Measurements from ENCODE around the gene SNRPA. TPM values are rescaled to one million over a fixed set of nuclear protein-coding genes. Genes with fewer than 3 reads are reported as not detected.

SNRPA gene
- total RNA-seq, result 90.7 and 92.0 TPM in 2 replicates
- 58.7 TPM for total RNA-seq (2013)
- 104 and 147 TPM in 2 replicates for polyA plus RNA-seq
- 52.9 and 106 TPM in 2 replicates for polyA minus RNA-seq

- Mint-ChIP-seq H3K4me1 (peaks cover 48% of the 10 kb centered on the region), H3K4me3 (peak within 1 kb of the TSS; percentile 93), H3K9me3 (ENCODE audit: insufficient read depth) (no peaks in the 10 kb centered on the region), H3K27me3 (no peaks in the 10 kb centered on the region), H3K27ac (peak within 1 kb of the TSS; percentile 95)
- H3K36me3 ChIP-seq (replicated peaks in 1 of 2; ENCODE audit: control extremely low read depth in 1 of 2, control insufficient read depth in 1 of 2, extremely low read depth in 1 of 2, insufficient read depth in 2 of 2, low read length in 1 of 2), result peaks cover 7 to 16% of the 10 kb centered on the region in 2 experiments
- ChIA-PET POLR2A (interaction anchor here (0.6 to 4.7 kb wide), 12 partner anchors 22 to 591 kb away, joined by 3 to 99 read pairs (median 8); partner anchors contain the start of genes COQ8B, EGLN2, ITPKC and MIA), CTCF (interaction anchor here (1.0 to 2.8 kb wide), 9 partner anchors 27 to 88 kb away, joined by 3 to 29 read pairs (median 8); partner anchors contain the start of genes COQ8B, EGLN2, ITPKC and RAB4B)
- peak within 1 kb of the TSS; percentile 86 to 98 (median 89) for H3K4me3 ChIP-seq (ENCODE audit: control extremely low read depth in 1 of 5, extremely low read depth in 1 of 5, insufficient read depth in 1 of 5, low read depth in 2 of 5, low read length in 4 of 5)
- H3K9ac ChIP-seq (ENCODE audit: low read length), result peak within 1 kb of the TSS; percentile 96
- peaks cover 60% of the 10 kb centered on the region for H3K79me2 ChIP-seq (ENCODE audit: control insufficient read depth, insufficient read depth, low read length)
- peaks cover 37 to 61% of the 10 kb centered on the region in 2 donors for H3K4me1 ChIP-seq (ENCODE audit: control insufficient read depth in 2 of 2, insufficient read depth in 2 of 2, low read length in 2 of 2)
- peak within 1 kb of the TSS; percentile 83 for H3K4me2 ChIP-seq (replicated peaks; ENCODE audit: low read depth, low read length, poor library complexity, severe bottlenecking)
- intact Hi-C loops (cut with micrococcal nuclease), result loop anchor here (1.0 to 5.0 kb wide), 8 partner anchors 26 to 511 kb away; partner anchors contain the start of genes COQ8B, HNRNPUL1 and NUMBL
- DNase-seq, result peak; percentile 99
- H3K27ac ChIP-seq (ENCODE audit: low read length in 2 of 2), result peak within 1 kb of the TSS; percentile 94 to 97
- peak within 1 kb of the TSS; percentile 89 for H2AFZ ChIP-seq (ENCODE audit: insufficient read depth, low read depth, low read length, poor library complexity, severe bottlenecking)
- TF ChIP-seq CTCF (IDR thresholded peaks at IDR 0.05), result no peak
- no peak for TF ChIP-seq EZH2 (IDR thresholded peaks at IDR 0.05; ENCODE audit: borderline replicate concordance, insufficient read depth, low read depth, low read length, poor library complexity, severe bottlenecking)
- peaks cover 26% of the 10 kb centered on the region for H4K20me1 ChIP-seq (ENCODE audit: control insufficient read depth, insufficient read depth, low read length, poor library complexity, severe bottlenecking)
- WGBS (ENCODE audit: insufficient coverage), result under 1% methylated on average over 46 of the region's 46 CpGs
- ATAC-seq (ENCODE audit: low read depth), result peak; percentile 62
- H3K27me3 ChIP-seq (replicated peaks in 1 of 4; ENCODE audit: control extremely low read depth in 1 of 4, control insufficient read depth in 3 of 4, insufficient read depth in 4 of 4, low read length in 3 of 4), result no peaks in the 10 kb centered on the region
- no peaks in the 10 kb centered on the region for H3K9me3 ChIP-seq (ENCODE audit: control extremely low read depth in 1 of 3, control insufficient read depth in 2 of 3, insufficient read depth in 1 of 3, low read length in 2 of 3)
These were observed at the start of gene SNRPA for GRCh38 chr19:40750874-40751537. SNRPA (plus strand) TSS chr19:40751203; CDS start chr19:40751409, 206 bp downstream.

GRCh38 chr19:40701758-40702157 is 49.2 kb upstream of the SNRPA start:
- H3K9me3 Mint-ChIP-seq (ENCODE audit: insufficient read depth), result no peaks in the 10 kb centered on the region
- H3K27ac Mint-ChIP-seq, result no peak overlapping the region
- no peak overlapping the region for H3K9ac ChIP-seq (ENCODE audit: low read length)
- intact Hi-C loops (cut with micrococcal nuclease), result no loop called here
- H3K4me3 ChIP-seq (ENCODE audit: control extremely low read depth in 1 of 5, extremely low read depth in 1 of 5, insufficient read depth in 1 of 5, low read depth in 2 of 5, low read length in 4 of 5), result no peak overlapping the region
- DNase-seq (no peak), ATAC-seq (ENCODE audit: low read depth) (no peak)
- H3K36me3 ChIP-seq (replicated peaks in 1 of 2; ENCODE audit: control extremely low read depth in 1 of 2, control insufficient read depth in 1 of 2, extremely low read depth in 1 of 2, insufficient read depth in 2 of 2, low read length in 1 of 2), result peaks cover 13 to 63% of the 10 kb centered on the region in 2 experiments
- no peaks in the 10 kb centered on the region for H3K4me1 ChIP-seq (ENCODE audit: control insufficient read depth in 2 of 2, insufficient read depth in 2 of 2, low read length in 2 of 2)
- no peak overlapping the region for H3K4me3 Mint-ChIP-seq
- H3K4me2 ChIP-seq (replicated peaks; ENCODE audit: low read depth, low read length, poor library complexity, severe bottlenecking), result no peak overlapping the region
- TF ChIP-seq EZH2 (IDR thresholded peaks at IDR 0.05; ENCODE audit: borderline replicate concordance, insufficient read depth, low read depth, low read length, poor library complexity, severe bottlenecking), result no peak
- TF ChIP-seq CTCF (IDR thresholded peaks at IDR 0.05), result no peak
- H3K4me1 Mint-ChIP-seq, result no peaks in the 10 kb centered on the region
- H4K20me1 ChIP-seq (ENCODE audit: control insufficient read depth, insufficient read depth, low read length, poor library complexity, severe bottlenecking), result peaks cover 11% of the 10 kb centered on the region
- no peak overlapping the region for H2AFZ ChIP-seq (ENCODE audit: insufficient read depth, low read depth, low read length, poor library complexity, severe bottlenecking)
- no peak overlapping the region for H3K27ac ChIP-seq (ENCODE audit: low read length in 2 of 2)
- WGBS (ENCODE audit: insufficient coverage), result 100% methylated on average over 3 of the region's 6 CpGs
- no peaks in the 10 kb centered on the region for H3K9me3 ChIP-seq (ENCODE audit: control extremely low read depth in 1 of 3, control insufficient read depth in 2 of 3, insufficient read depth in 1 of 3, low read length in 2 of 3)
- no peaks in the 10 kb centered on the region for H3K27me3 ChIP-seq (replicated peaks in 1 of 4; ENCODE audit: control extremely low read depth in 1 of 4, control insufficient read depth in 3 of 4, insufficient read depth in 4 of 4, low read length in 3 of 4)
- H3K79me2 ChIP-seq (ENCODE audit: control insufficient read depth, insufficient read depth, low read length), result peaks cover 3% of the 10 kb centered on the region
- POLR2A ChIA-PET, result no interaction called here
- no peaks in the 10 kb centered on the region for H3K27me3 Mint-ChIP-seq
- CTCF ChIA-PET, result interaction anchor here (0.9 kb wide), 1 partner anchor 38 kb away, joined by 3 read pairs; no protein-coding TSS in a partner anchor

All from B cell (primary cell).